ENCODE measurements around the gene CNTLN. TPM values are rescaled to one million over a fixed set of nuclear protein-coding genes. Genes with fewer than 3 reads are reported as not detected.
"Not testable (repeated sequence)": the region's sequence is repeated elsewhere in the genome, so short reads cannot be mapped to it uniquely, and the experiment has no call there.

Gene CNTLN
- total and polyA plus RNA-seq, 2 experiments from 2014 or later: 3.6 to 9.2 TPM

- Histone ChIP-seq H3K4me2 (no peak overlapping the region), H3K4me1 (ENCODE audit: insufficient read depth) (no peaks in the 10 kb centered on the region), H3K36me3 (replicated peaks; ENCODE audit: insufficient read depth, low read depth) (no peaks in the 10 kb centered on the region), H4K20me1 (ENCODE audit: insufficient read depth, poor library complexity, severe bottlenecking) (no peaks in the 10 kb centered on the region), H3K9me2 (replicated peaks; ENCODE audit: insufficient read depth) (no peaks in the 10 kb centered on the region), H3K27me3 (no peaks in the 10 kb centered on the region), H3K27ac (no peak overlapping the region), H2AFZ (no peak overlapping the region), H3K9me3 (ENCODE audit: low read depth) (no peaks in the 10 kb centered on the region), H3K4me3 (no peak overlapping the region), H3K79me2 (no peaks in the 10 kb centered on the region)
- TF ChIP-seq CTCF (IDR thresholded peaks at IDR 0.05; ENCODE audit: poor library complexity): no peak
- TF ChIP-seq EZH2phosphoT487 (IDR thresholded peaks at IDR 0.05; ENCODE audit: low read depth, severe bottlenecking, unreplicated experiment): no peak
- no peak for TF ChIP-seq EZH2 (IDR thresholded peaks at IDR 0.05; ENCODE audit: borderline replicate concordance)
- DNase-seq (ENCODE audit: low spot score): no peak
Measured at GRCh38 chr9:17165764-17166163, 30.9 kb downstream of the CNTLN start.

GRCh38 chr9:17166346-17166745 lies 31.5 kb downstream of the CNTLN start:
- Histone ChIP-seq H3K4me1 (ENCODE audit: insufficient read depth) (no peaks in the 10 kb centered on the region), H2AFZ (no peak overlapping the region), H3K36me3 (replicated peaks; ENCODE audit: insufficient read depth, low read depth) (no peaks in the 10 kb centered on the region), H3K27me3 (no peaks in the 10 kb centered on the region), H3K4me2 (no peak overlapping the region), H3K27ac (no peak overlapping the region), H3K9me3 (ENCODE audit: low read depth) (no peaks in the 10 kb centered on the region), H3K79me2 (no peaks in the 10 kb centered on the region), H3K9me2 (replicated peaks; ENCODE audit: insufficient read depth) (no peaks in the 10 kb centered on the region), H4K20me1 (ENCODE audit: insufficient read depth, poor library complexity, severe bottlenecking) (no peaks in the 10 kb centered on the region), H3K4me3 (no peak overlapping the region)
- no peak for TF ChIP-seq EZH2phosphoT487 (IDR thresholded peaks at IDR 0.05; ENCODE audit: low read depth, severe bottlenecking, unreplicated experiment)
- DNase-seq (ENCODE audit: low spot score): no peak

- Histone ChIP-seq H3K79me2 (peaks cover 4% of the 10 kb centered on the region), H3K9me2 (replicated peaks; ENCODE audit: insufficient read depth) (no peaks in the 10 kb centered on the region), H4K20me1 (ENCODE audit: insufficient read depth, poor library complexity, severe bottlenecking) (no peaks in the 10 kb centered on the region), H3K4me1 (ENCODE audit: insufficient read depth) (no peaks in the 10 kb centered on the region), H2AFZ (no peak overlapping the region), H3K4me3 (no peak overlapping the region), H3K27ac (no peak overlapping the region), H3K4me2 (no peak overlapping the region), H3K36me3 (replicated peaks; ENCODE audit: insufficient read depth, low read depth) (no peaks in the 10 kb centered on the region), H3K27me3 (no peaks in the 10 kb centered on the region), H3K9me3 (ENCODE audit: low read depth) (no peaks in the 10 kb centered on the region)
- WGBS (ENCODE audit: low lambda C conversion rate, missing lambda C conversion rate): 83% methylated on average over 5 of the region's 5 CpGs
- no peak for TF ChIP-seq EZH2phosphoT487 (IDR thresholded peaks at IDR 0.05; ENCODE audit: low read depth, severe bottlenecking, unreplicated experiment)
- no peak for TF ChIP-seq EZH2 (IDR thresholded peaks at IDR 0.05; ENCODE audit: borderline replicate concordance)
- no peak for TF ChIP-seq CTCF (IDR thresholded peaks at IDR 0.05; ENCODE audit: poor library complexity)
- DNase-seq (ENCODE audit: low spot score): no peak
Measured at GRCh38 chr9:17171309-17172094, 36.7 kb downstream of the CNTLN start.

- WGBS (ENCODE audit: low lambda C conversion rate, missing lambda C conversion rate): 92% methylated on average over 15 of the region's 15 CpGs
- not testable (repeated sequence) for DNase-seq (ENCODE audit: low spot score); H3K27ac ChIP-seq; H3K4me1 ChIP-seq (ENCODE audit: insufficient read depth); H3K4me2 ChIP-seq; H2AFZ ChIP-seq; H3K9me3 ChIP-seq (ENCODE audit: low read depth); H3K9me2 ChIP-seq (replicated peaks; ENCODE audit: insufficient read depth); H3K27me3 ChIP-seq; H3K4me3 ChIP-seq; H3K36me3 ChIP-seq (replicated peaks; ENCODE audit: insufficient read depth, low read depth); H4K20me1 ChIP-seq (ENCODE audit: insufficient read depth, poor library complexity, severe bottlenecking)
- peaks cover 12% of the 10 kb centered on the region for H3K79me2 ChIP-seq
Measured at GRCh38 chr9:17177496-17177895, 42.7 kb downstream of the CNTLN start.

Data from hepatocyte (in vitro differentiated cells).